Psoas muscle (tissue), 8 donors: ENCODE results near the gene TOR4A. TPM values are rescaled to one million over a fixed set of nuclear protein-coding genes. Genes with fewer than 3 reads are reported as not detected.
A peak's percentile ranks its signal among the peaks of the same experiment; 100 is the strongest.

Source experiments
- ATAC-seq, 4 donors: fragments of 200-7000 bp; cut with Tn5 transposase; one replicate each; pipeline ENCODE4 v1.9.1; 2020; ENCODE audit warnings: moderate library complexity in 3 of 4, mild to moderate bottlenecking in 2 of 4
- DNase-seq, 2 donors: peaks; one replicate each; pipeline ENCODE4 v3.0.0-alpha.2; 2020
- H3K27ac ChIP-seq: fragments of 200-600 bp; one replicate; pipeline ENCODE4 v1.8.0; 2022
- H3K27me3 ChIP-seq, 3 donors: fragments of 200-600 bp in 1 of 3; one replicate each; pipeline versions ENCODE4 v1.6.1 to v1.8.0; 2013 to 2022; ENCODE audit warnings: low read length in 2 of 3, mild to moderate bottlenecking in 2 of 3, moderate library complexity in 1 of 3; ENCODE audit not compliant: insufficient read depth in 3 of 3
- H3K36me3 ChIP-seq, 2 donors: fragments of 200-600 bp in 1 of 2; one replicate each; pipeline versions ENCODE4 v1.6.1 to v1.8.0; 2013 to 2022; ENCODE audit warnings: low read depth in 1 of 2, mild to moderate bottlenecking in 1 of 2, moderate library complexity in 1 of 2; ENCODE audit not compliant: insufficient read depth in 1 of 2
- H3K4me1 ChIP-seq: fragments of 200-600 bp; one replicate; pipeline ENCODE4 v1.8.0; 2022
- H3K4me3 ChIP-seq: fragments of 200-600 bp; one replicate; pipeline ENCODE4 v1.8.0; 2022; ENCODE audit warnings: mild to moderate bottlenecking
- H3K9me3 ChIP-seq: fragments of 200-600 bp; one replicate; pipeline ENCODE4 v1.8.0; 2022
- WGBS, 3 donors: extraction: QIAGEN DNeasy Blood & Tissue Kit; methylation state at CpG; one replicate each; pipeline versions ENCODE4 v1.1.6 to v1.1.7; 2013; 5-methylcytosine and 5-hydroxymethylcytosine counted together
- intact Hi-C, 2 donors: fragments of 100-400 bp; cut with DNase I; formaldehyde crosslinking; loops; one replicate each; pipeline versions ENCODE4 v1.11.0 to v1.14.2; 2022
- long read RNA-seq, 2 donors: library from polyadenylated mRNA; unstranded; transcript quantifications; one replicate each; pipeline ENCODE4 v2.0.0, GENCODE V29; 2021
- polyA plus RNA-seq, 3 donors: library from polyadenylated mRNA; stranded (reverse); fragments of 200-250 nt; gene quantifications; one replicate each; pipeline ENCODE4 v1.2.3, GENCODE V29; 2013
- total RNA-seq, 4 donors: library from RNA; stranded (reverse); fragmentation: NEBNext Ultra II Directional in 2 of 4; extraction: Animal tissue kit (Norgen Biotek cat#: 25700) in 2 of 4; gene quantifications; one replicate each; pipeline versions ENCODE4 v1.2.1 to v1.2.4, GENCODE V29; 2021 to 2023
- TF ChIP-seq, protein P1 (sequence below): fragments of 200-600 bp; IDR thresholded peaks from one replicate; pipeline ENCODE4 v1.8.0; 2022; ENCODE audit warnings: antibody characterized with exemption
- donor health status: healthy with polysubstance abuse.
- donor health status: DM: no; HTN: no; CAD: no; lungs with moderate emphysema.
- donor health status: Bipolar disorder and iron deficiency.
- donor health status: healthy.
- donor health status: DM: yes; HTN: yes; CAD: no.
- donor health status: DM: no; HTN: no; CAD: no.
- donor health status: DM: no; HTN: no; CAD: no.
- donor health status: DM: yes; HTN: yes; CAD: no.

Gene TOR4A
- total RNA-seq (1 to 10 TPM; 1.7 to 2.3 (median 2.1) TPM), polyA plus RNA-seq (1 to 10 TPM in 2 of 3 donors, under 1 TPM in 1; 0.77 to 2.3 (median 1.1) TPM)
- long read RNA-seq, donor 1, partial matches to known transcripts = 0 of 2 reads
- long read RNA-seq, donor 1, other reads (novel, unspliced or antisense) = 2 of 2 reads
- long read RNA-seq, donor 2, partial matches to known transcripts = 0 of 4 reads
- long read RNA-seq, donor 2, other reads (novel, unspliced or antisense) = 4 of 4 reads

DNA sequence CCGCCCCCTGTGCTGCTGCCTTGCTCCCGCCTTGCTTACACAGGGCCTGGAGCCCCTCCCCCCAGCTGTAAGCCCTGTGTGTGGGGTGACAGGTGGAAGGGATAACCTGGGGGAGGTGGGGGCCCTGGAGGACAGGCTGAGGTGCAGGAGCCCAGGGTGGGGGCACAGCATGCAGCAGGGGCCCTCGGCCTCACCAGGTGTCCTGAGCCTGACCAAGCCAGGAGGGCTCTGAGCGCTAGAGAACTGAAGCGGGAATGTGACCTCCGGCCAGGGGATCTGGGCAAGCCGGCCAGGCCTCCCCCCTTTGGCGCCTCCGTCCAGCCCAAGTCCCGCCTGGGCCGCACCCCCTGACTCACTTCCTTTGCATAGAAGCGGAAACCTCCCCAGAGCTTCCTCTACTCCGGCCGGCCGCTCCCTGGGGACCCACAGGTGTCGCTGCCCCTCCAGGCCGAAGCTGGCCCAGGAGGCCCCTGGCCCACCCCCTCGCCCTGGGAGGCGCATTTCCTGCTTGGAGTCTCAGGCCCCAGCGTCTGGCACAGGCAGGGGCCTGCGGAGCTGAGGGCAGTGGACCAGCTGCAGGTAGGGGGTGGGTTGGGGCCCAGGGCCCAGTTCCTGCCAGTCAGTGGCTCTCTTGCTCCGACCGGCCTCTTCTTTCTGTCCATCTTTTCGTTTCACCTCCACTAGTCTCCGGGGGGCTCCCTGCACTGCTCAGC lies at the start of gene TOR4A:
TSS of gene TOR4A (plus strand) at position 398 of the 713 bp plus-strand sequence. CDS start 964 bp downstream, outside the sequence.
- intact Hi-C loops = no loop called here
- peak within 1 kb of the TSS; percentile 75 for H3K27ac ChIP-seq
- peak within 1 kb of the TSS; percentile 62 for H3K4me3 ChIP-seq
- no peaks in the 10 kb centered on the region for H3K9me3 ChIP-seq
- WGBS, 3 donors = 27 to 37% (median 35%) methylated on average over 19 to 25 of the region's 25 CpGs
- peaks cover 0 to 10% of the 10 kb centered on the region in 2 donors for H3K36me3 ChIP-seq
- ATAC-seq (peak; percentile 31 to 67 (median 48)), DNase-seq (peak; percentile 81 to 84)
- peaks cover 30% of the 10 kb centered on the region for H3K4me1 ChIP-seq
- H3K27me3 ChIP-seq = peaks cover 0 to 48% (median 18%) of the 10 kb centered on the region in 3 donors
- TF ChIP-seq, protein P1, sequence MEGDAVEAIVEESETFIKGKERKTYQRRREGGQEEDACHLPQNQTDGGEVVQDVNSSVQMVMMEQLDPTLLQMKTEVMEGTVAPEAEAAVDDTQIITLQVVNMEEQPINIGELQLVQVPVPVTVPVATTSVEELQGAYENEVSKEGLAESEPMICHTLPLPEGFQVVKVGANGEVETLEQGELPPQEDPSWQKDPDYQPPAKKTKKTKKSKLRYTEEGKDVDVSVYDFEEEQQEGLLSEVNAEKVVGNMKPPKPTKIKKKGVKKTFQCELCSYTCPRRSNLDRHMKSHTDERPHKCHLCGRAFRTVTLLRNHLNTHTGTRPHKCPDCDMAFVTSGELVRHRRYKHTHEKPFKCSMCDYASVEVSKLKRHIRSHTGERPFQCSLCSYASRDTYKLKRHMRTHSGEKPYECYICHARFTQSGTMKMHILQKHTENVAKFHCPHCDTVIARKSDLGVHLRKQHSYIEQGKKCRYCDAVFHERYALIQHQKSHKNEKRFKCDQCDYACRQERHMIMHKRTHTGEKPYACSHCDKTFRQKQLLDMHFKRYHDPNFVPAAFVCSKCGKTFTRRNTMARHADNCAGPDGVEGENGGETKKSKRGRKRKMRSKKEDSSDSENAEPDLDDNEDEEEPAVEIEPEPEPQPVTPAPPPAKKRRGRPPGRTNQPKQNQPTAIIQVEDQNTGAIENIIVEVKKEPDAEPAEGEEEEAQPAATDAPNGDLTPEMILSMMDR = no peak

DNA sequence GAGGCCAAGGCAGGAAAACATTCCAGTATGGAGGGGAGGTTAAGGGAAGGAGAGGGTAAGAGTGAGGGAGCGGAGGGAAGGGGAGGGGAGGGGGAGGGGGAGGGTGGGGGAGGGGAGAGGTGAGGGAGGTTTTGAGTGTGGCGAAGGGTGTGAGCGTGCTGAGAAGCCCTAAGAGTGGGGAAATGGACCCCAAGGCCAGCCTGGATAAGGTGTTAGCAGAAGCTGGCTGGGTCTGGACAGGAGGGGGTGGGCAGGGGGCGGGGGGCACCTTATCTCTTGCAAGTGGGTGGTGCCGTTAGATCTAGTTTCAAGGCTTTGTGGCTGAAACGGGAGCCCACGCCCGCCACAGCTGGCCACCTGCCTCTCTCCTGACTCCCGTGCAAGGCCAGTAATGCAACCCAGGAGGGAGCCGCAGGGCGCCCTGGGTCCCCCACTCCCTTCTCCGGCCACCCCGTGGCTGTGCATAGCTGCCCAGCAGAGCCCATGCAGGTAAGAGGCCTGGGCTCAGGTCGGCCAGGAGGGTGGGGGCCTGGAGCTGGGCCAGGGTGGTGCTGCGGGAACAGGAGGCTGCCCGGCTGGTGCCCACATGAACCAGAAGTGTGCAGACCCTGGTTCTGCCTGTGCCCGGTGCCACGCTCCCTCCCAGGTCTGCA lies 49.5 kb upstream of the TOR4A start:
- H3K27me3 ChIP-seq = peaks cover 0 to 32% (median 7%) of the 10 kb centered on the region in 3 donors
- H3K27ac ChIP-seq = no peak overlapping the region
- no peak for DNase-seq
- ATAC-seq = no peak
- H3K4me3 ChIP-seq = no peak overlapping the region
- no peaks in the 10 kb centered on the region for H3K9me3 ChIP-seq
- WGBS, 3 donors = 28 to 36% (median 34%) methylated on average over 12 to 18 of the region's 18 CpGs
- intact Hi-C loops = loop anchor here (2.0 to 5.0 kb wide), 3 partner anchors 41 to 109 kb away; partner anchors contain the start of genes ANAPC2 (in 1 of the 2) and SSNA1 (in 1 of the 2)
- TF ChIP-seq, protein P1 = no peak
- peaks cover 5% of the 10 kb centered on the region for H3K4me1 ChIP-seq
- H3K36me3 ChIP-seq = no peaks in the 10 kb centered on the region

DNA sequence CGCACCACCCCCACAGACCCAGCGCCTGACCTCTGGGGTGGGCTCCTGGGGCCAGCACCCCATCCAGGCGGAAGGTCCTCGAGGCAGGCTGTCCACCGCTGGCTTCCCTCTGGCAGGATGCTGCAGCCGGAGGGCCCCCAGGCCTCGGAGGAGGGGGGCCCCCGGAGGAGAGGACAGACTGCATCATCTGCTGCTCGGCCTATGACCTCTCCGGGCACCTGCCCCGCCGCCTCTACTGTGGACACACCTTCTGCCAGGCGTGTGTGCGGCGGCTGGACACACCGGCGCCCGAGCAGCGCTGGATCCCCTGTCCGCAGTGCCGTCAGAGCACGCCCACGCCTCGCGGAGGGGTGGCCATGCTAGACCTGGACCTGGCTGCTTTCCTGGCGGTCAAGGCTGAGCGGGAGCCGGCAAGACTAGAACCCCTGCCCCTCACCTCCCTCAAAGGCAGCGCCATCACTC lies 49.0 kb upstream of the TOR4A start:
- Histone ChIP-seq H3K4me3 (no peak overlapping the region), H3K27me3 (peaks cover 0 to 32% (median 7%) of the 10 kb centered on the region in 3 donors), H3K4me1 (peaks cover 4% of the 10 kb centered on the region), H3K36me3 (no peaks in the 10 kb centered on the region), H3K27ac (no peak overlapping the region), H3K9me3 (no peaks in the 10 kb centered on the region)
- intact Hi-C loops = loop anchor here in 1 of 2 donors (5.0 kb wide), 1 partner anchor 41 kb away; the partner anchor contains the start of genes ANAPC2 and SSNA1
- DNase-seq (no peak), ATAC-seq (no peak)
- WGBS, 3 donors = 60 to 64% (median 61%) methylated on average over 18 to 29 of the region's 29 CpGs
- TF ChIP-seq, protein P1 = no peak

DNA sequence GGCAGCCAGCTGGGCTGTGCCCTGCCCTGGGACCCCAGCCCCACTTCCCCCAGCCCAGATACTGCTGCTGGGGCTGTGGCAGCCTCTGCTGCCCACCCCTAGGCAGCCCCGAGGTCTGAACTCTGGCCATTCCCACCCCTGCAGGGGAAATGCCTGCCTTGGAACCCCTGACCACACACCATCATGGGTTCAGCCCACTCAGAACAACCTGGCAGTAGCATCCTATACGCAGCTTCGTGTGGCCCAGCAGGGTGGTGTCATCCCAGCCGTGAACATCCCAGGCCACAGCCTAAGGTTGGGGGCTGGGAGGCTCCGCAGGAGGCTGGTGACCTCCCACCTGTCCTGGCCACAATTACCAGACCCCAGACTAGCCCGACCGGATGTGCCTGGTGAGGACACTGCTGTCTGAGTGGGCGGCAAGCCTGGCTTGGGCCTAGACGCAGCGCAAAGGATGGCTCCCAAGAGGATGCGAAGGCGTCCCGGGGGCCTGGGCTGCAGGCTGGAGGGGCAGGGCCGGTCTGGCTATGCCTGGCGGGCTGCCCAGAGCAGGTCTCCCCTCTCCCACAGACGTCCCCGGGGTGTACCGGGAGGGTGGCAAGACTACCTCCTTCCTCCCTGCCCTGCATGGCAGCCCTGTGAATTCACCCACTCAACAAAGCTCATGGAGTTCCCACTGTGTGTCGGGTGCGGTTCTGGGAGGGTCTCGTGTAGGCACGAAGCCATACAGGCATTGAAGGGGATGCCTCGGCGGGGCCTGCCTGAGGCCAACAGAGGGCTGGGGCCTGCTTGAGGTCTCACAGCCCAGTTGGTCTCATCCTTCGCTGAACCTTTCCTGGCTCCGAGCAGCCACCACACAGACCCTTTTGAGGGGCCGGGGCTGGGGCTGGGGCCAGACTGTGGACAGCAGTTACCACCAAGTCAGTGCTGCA lies 48.3 kb upstream of the TOR4A start:
- Histone ChIP-seq H3K4me3 (no peak overlapping the region), H3K36me3 (no peaks in the 10 kb centered on the region), H3K9me3 (no peaks in the 10 kb centered on the region), H3K27ac (no peak overlapping the region), H3K27me3 (peaks cover 0 to 32% (median 8%) of the 10 kb centered on the region in 3 donors), H3K4me1 (peaks cover under 1% of the 10 kb centered on the region)
- DNase-seq (no peak), ATAC-seq (no peak)
- TF ChIP-seq, protein P1 = no peak
- intact Hi-C loops = loop anchor here in 1 of 2 donors (5.0 kb wide), 1 partner anchor 42 kb away; the partner anchor contains the start of genes ANAPC2 and SSNA1
- 55 to 60% (median 57%) methylated on average over 26 to 27 of the region's 27 CpGs for WGBS, 3 donors
